ENCODE data around the gene IQCM. TPM values are rescaled to one million over a fixed set of nuclear protein-coding genes. Genes with fewer than 3 reads are reported as not detected.

IQCM gene
- polyA plus RNA-seq, 1 experiment: 0.05 TPM

- CTCF ChIA-PET: no interaction called here
- Histone ChIP-seq H3K27ac (ENCODE audit: low read depth, low read length) (no peak overlapping the region), H3K4me3 (ENCODE audit: low read depth, low read length) (no peak overlapping the region), H3K27me3 (ENCODE audit: control insufficient read depth, insufficient read depth, low read length) (no peaks in the 10 kb centered on the region), H3K9me3 (ENCODE audit: control insufficient read depth, insufficient read depth, low read length) (no peaks in the 10 kb centered on the region)
- TF ChIP-seq CTCF (IDR thresholded peaks at IDR 0.05; ENCODE audit: low read depth, low read length): no peak
- no peak for DNase-seq (ENCODE audit: low read depth, low spot score)
- POLR2A ChIA-PET: no interaction called here
Measured at GRCh38 chr4:149353241-149353640, 462.4 kb downstream of the IQCM start.

- no peaks in the 10 kb centered on the region for H3K27me3 ChIP-seq (ENCODE audit: control insufficient read depth, insufficient read depth, low read length)
- no peak overlapping the region for H3K4me3 ChIP-seq (ENCODE audit: low read depth, low read length)
- ChIA-PET CTCF (no interaction called here), POLR2A (no interaction called here)
- no peak overlapping the region for H3K27ac ChIP-seq (ENCODE audit: low read depth, low read length)
- no peaks in the 10 kb centered on the region for H3K9me3 ChIP-seq (ENCODE audit: control insufficient read depth, insufficient read depth, low read length)
- TF ChIP-seq CTCF (IDR thresholded peaks at IDR 0.05; ENCODE audit: low read depth, low read length): no peak
- DNase-seq (ENCODE audit: low read depth, low spot score): no peak
Measured at GRCh38 chr4:149349541-149349940, 466.1 kb downstream of the IQCM start.

GRCh38 chr4:149347139-149347538 lies 468.5 kb downstream of the IQCM start:
- ChIA-PET POLR2A (no interaction called here), CTCF (no interaction called here)
- TF ChIP-seq CTCF (IDR thresholded peaks at IDR 0.05; ENCODE audit: low read depth, low read length): no peak
- Histone ChIP-seq H3K9me3 (ENCODE audit: control insufficient read depth, insufficient read depth, low read length) (no peaks in the 10 kb centered on the region), H3K4me3 (ENCODE audit: low read depth, low read length) (no peak overlapping the region), H3K27me3 (ENCODE audit: control insufficient read depth, insufficient read depth, low read length) (no peaks in the 10 kb centered on the region), H3K27ac (ENCODE audit: low read depth, low read length) (no peak overlapping the region)
- DNase-seq (ENCODE audit: low read depth, low spot score): no peak

- H3K27me3 ChIP-seq (ENCODE audit: control insufficient read depth, insufficient read depth, low read length): no peaks in the 10 kb centered on the region
- POLR2A ChIA-PET: no interaction called here
- TF ChIP-seq CTCF (IDR thresholded peaks at IDR 0.05; ENCODE audit: low read depth, low read length): no peak
- no peaks in the 10 kb centered on the region for H3K9me3 ChIP-seq (ENCODE audit: control insufficient read depth, insufficient read depth, low read length)
- no peak for DNase-seq (ENCODE audit: low read depth, low spot score)
- H3K27ac ChIP-seq (ENCODE audit: low read depth, low read length): no peak overlapping the region
- no peak overlapping the region for H3K4me3 ChIP-seq (ENCODE audit: low read depth, low read length)
- CTCF ChIA-PET: interaction anchor here (0.6 kb wide), 1 partner anchor 542 kb away, joined by 4 read pairs; no protein-coding TSS in a partner anchor
Measured at GRCh38 chr4:149345424-149345823, 470.2 kb downstream of the IQCM start.

GRCh38 chr4:149344436-149344835 lies 471.2 kb downstream of the IQCM start:
- no peak overlapping the region for H3K27ac ChIP-seq (ENCODE audit: low read depth, low read length)
- ChIA-PET POLR2A (no interaction called here), CTCF (no interaction called here)

More at GRCh38 chr4:149344436-149344835, 471.2 kb downstream of the IQCM start:
- H3K27me3 ChIP-seq (ENCODE audit: control insufficient read depth, insufficient read depth, low read length): no peaks in the 10 kb centered on the region
- H3K4me3 ChIP-seq (ENCODE audit: low read depth, low read length): no peak overlapping the region
- TF ChIP-seq CTCF (IDR thresholded peaks at IDR 0.05; ENCODE audit: low read depth, low read length): no peak
- H3K9me3 ChIP-seq (ENCODE audit: control insufficient read depth, insufficient read depth, low read length): no peaks in the 10 kb centered on the region
- DNase-seq (ENCODE audit: low read depth, low spot score): peak; percentile 1

All from AG04450 (cell line).